HG03135 (cell line): ENCODE results near the gene NAPA.

Source experiments
- ATAC-seq: cut with Tn5 transposase; IDR thresholded peaks from one replicate; pipeline ENCODE4 v1.9.1; 2021; ENCODE audit warnings: mild to moderate bottlenecking, moderate library complexity; ENCODE audit not compliant: unreplicated experiment

The NAPA gene

GRCh38 chr19:47464675-47465419, 50.0 kb downstream of the NAPA start:
- ATAC-seq = no peak

- no peak for ATAC-seq
Observed at GRCh38 chr19:47461876-47462275, 53.0 kb downstream of the NAPA start.

DNA sequence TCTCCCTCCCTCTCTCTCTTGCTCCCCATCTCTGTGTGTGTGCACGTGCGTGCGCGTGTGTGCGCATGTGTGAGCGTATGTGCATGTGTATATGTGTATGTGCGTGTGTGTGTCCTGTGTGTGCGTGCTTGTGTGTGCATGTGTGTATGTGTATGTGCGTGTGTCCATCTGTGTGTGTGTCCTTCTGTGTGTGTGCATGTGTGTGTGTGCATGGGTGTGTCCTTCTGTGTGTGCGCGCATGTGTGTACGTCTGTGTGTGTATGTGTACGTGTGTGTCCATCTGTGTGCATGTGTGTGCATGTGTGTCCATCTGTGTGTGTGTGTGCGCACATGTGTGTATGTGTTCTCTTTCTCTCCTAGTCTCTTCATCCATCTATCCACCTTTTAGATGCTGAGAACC, 55.4 kb downstream of the NAPA start:
- no peak for ATAC-seq

GRCh38 chr19:47458672-47459071, 56.2 kb downstream of the NAPA start:
- ATAC-seq = no peak

- no peak for ATAC-seq
Observed at GRCh38 chr19:47456721-47457474, 58.0 kb downstream of the NAPA start.

- no peak for ATAC-seq
Observed at GRCh38 chr19:47450478-47450877, 64.4 kb downstream of the NAPA start.

- no peak for ATAC-seq
Observed at GRCh38 chr19:47448360-47448727, 66.5 kb downstream of the NAPA start.

DNA sequence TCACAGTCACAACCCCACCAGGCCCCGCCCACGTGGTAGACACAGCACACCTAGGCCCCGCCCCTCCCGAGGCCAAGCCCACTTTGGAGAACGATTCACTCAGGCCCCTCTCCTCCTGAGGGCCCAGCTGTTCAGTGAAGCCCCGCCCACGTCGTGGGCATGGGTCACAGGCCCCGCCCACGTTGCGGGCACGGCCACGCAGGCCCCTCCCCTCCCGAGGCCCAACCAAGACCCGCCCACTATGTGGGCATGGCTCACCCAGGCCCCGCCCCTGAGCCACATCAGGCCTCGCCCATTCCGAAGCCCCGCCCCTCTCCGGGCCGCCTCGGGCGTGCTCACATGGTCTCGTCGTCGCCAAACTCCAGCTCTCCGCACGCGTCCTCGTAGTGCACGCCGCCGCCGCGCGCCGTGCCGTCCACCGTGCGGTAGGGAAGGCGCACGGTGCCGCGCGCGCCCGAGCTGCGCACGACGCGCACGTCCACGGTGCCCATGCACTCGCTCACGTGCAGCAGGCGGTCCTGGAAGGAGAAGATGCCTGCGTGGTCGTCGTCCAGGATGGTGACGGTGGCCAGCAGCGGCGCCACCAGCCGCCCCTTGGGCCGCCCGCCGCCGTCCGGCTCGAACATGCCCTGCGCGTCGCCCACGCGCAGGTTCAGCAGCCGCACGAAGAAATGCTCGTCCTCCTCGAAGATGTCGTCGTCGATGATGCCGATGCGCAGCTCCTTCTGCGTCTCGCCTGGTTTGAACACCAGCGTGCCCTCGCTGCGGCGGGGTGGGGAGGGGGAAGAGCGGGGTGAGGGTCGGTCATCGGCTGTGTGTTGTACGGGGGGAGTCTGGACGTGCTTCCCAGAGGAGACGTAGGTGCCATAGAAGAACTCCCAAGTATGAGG, 67.1 kb downstream of the NAPA start:
- no peak for ATAC-seq

GRCh38 chr19:47446534-47447469, 68.1 kb downstream of the NAPA start:
- no peak for ATAC-seq

DNA sequence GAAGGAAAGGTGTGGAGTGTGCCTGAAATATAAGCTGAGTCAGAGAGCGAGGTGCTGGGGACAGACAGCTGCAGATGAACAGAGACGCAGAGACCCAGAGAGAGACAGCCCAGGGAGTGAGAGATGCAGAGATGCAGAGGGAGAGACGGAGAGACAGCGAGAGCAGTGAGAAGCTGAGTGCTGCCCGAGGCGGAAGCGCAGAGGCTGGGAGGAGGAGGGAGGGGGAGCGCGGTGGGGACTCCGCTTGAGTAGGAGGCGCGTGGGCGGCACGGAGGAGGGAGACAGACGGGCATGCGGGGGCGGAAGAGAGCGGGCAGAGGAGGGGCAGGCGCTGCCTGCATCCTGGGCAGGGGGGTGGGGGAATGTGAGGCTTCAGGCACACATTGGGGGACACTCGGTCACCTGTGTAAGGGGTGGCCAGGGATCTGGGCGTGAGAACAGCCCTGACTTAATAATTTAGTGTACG, 68.9 kb downstream of the NAPA start:
- ATAC-seq = no peak

DNA sequence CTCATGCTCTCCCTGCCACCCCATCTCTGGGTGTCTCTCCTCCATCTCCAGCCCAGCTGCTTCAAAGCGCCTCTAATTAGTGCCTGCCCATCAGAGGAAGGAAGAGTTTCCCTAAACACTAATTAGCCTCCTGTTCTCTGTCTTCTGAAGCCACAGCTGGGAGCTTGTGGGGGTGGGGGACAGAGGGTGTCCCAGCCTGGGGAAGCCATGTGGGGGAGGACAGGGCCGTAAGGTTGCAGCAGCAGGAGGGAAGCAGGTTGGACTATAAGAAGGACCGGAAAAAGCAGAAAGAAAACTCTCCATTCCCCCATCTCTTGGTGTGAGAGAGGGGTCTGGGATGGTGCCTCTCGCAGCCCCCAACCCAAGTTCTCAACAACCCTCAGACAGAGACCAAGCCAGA, 69.3 kb downstream of the NAPA start:
- no peak for ATAC-seq

DNA sequence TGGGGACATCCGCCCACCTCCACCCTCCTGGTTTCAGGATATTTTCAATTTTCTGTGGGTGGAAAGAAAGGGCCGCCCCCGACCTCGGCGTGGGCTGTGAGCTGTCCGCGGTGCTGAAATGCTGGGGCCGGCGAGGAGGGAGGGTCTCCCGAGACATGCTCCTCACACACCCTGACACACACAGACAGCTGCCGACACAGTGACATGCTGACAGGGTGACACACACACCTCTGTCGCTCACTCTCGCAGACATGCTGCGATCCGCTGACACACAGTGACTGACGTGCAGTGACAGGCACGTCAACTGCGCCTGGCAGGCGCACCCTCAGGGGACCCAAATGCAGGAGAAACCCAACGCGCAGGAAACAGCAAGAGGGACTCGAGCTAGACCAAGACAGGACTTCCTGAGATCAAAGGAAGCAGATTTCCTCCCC, 70.5 kb downstream of the NAPA start:
- no peak for ATAC-seq

DNA sequence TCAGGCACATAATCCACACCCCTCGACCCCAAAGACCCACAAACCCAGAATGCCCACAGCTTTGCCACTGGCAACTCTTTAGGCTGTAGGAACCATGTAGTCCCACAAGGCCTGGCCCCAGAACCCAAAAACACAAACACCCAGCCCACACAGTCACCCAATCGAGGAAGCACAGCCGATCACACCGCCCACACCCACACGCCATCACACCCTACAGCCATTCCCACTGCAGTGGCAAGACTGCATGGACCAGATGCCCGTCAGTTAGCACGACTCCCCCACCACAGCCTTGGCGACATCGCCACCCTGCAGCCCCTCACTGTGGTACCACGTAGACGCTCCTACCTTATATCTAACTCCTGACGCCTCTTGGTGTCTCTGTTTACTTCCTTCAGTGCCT, 71.5 kb downstream of the NAPA start:
- no peak for ATAC-seq

DNA sequence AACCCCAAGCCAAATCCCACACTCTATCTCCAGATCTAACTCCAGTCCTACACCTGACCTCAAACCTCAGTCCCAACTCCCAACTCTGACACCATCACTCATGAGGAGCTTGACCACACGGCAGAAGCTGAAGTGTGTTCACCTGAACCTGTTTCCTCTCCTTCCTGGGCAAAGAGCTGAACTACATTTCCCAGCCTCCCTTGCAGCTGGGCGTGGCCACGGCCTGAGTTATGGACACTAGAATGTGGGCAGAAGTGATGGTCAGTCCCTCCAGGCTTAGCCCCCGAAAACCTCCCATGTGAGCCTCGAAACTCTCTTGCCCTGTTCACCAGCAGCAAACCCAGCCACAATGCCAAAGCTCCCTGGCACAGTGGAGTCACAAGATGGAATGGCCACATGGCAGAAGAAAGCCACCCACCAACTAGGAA, 76.1 kb downstream of the NAPA start:
- ATAC-seq = no peak
